GM12873 (cell line): ENCODE data around the gene GSE1.

Experiments used
- TF ChIP-seq, protein P1 (sequence below): IDR thresholded peaks from 2 replicates; pipeline ENCODE4 v1.5.1; 2012; ENCODE audit warnings: low read depth, mild to moderate bottlenecking, moderate library complexity, low read length, control low read depth; ENCODE audit not compliant: insufficient read depth; ENCODE audit errors: missing control alignments

Gene GSE1

DNA sequence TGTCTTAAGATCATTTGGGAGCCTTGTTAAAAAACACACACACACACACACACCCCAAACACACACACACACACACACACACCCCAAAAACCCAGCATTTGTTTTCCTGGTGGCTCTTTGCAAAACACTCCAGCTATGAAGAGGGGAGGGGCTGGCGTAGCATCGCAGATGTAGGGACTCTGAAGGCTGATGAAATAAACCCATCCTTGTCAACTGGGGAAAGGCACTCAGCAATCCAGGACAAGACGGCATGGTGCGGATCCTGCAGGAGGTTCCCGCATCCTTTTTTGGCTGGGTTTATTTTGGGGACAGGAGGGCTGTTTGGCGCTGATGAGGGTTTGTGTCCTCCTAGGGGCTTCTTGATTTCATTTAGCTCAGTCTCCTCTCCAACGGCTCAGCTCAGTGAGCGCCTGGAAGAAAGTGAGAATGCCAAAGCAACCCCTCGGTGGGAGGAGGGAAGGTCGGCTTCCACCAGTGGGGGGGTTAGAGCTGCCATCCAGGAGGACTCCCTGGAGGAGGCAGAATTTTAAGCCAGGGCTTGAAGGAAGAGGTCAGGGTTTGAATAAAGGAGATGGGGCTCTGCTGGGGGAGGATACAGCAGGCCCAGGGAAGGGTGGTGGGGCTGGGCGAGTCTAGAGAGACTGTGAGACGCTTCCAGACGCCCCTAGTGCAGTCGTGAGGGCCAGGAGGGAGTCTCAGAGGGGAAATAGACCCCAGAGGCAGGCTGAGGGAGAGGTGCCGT is 12.4 kb upstream of the GSE1 start:
- TF ChIP-seq, protein P1, sequence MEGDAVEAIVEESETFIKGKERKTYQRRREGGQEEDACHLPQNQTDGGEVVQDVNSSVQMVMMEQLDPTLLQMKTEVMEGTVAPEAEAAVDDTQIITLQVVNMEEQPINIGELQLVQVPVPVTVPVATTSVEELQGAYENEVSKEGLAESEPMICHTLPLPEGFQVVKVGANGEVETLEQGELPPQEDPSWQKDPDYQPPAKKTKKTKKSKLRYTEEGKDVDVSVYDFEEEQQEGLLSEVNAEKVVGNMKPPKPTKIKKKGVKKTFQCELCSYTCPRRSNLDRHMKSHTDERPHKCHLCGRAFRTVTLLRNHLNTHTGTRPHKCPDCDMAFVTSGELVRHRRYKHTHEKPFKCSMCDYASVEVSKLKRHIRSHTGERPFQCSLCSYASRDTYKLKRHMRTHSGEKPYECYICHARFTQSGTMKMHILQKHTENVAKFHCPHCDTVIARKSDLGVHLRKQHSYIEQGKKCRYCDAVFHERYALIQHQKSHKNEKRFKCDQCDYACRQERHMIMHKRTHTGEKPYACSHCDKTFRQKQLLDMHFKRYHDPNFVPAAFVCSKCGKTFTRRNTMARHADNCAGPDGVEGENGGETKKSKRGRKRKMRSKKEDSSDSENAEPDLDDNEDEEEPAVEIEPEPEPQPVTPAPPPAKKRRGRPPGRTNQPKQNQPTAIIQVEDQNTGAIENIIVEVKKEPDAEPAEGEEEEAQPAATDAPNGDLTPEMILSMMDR: no peak

DNA sequence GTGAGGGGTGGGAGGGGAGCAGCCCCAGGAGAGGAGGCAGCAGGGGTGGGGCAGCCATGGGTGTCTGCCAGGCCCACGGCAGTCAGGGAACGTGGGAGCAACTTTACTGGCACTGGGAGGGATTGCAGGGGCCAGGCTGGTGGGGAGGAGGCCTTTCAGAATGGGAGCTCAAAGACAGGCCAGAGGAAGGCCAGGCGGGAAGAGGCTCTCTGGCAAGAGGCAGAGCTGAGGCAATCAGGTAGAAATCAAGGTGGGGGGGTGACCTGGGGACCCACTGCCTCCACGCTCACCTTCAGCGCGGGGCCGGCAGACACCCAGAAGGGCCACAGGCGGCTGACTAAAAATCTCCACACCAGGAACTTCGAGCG is 11.9 kb upstream of the GSE1 start:
- TF ChIP-seq, protein P1: no peak

DNA sequence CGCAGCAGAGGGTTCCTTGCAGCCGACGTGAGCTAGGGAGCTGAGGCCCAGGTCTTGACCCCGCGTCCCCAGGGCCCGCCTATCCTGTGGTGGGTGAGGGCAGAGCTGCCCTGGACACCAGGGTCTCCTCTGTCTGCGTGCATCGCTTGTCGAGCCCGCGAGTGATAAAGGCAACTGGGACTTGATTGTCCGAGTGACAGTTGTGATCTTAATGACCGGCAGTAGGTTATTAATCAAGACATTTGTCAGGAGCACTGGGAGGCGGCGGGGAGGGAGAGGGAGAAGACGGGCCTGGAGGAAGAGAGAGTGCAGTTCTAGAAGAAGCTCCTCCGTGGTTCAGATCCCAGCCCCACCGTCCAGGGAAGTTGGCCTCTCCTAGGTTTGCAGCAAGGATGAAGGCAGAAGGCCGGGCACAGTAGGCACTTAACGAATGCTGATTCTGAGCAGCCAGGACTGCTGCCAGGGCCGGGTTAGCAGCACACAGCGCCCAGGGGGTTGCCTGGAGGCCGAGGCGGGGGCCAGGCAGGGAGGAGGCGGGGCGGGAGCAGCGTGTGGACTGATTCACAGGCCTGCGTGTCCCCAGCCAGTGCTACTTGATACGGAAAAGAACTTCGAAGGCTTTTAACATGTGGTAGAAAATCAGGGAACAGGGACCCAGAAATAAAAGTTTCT is 11.3 kb upstream of the GSE1 start:
- TF ChIP-seq, protein P1: no peak

DNA sequence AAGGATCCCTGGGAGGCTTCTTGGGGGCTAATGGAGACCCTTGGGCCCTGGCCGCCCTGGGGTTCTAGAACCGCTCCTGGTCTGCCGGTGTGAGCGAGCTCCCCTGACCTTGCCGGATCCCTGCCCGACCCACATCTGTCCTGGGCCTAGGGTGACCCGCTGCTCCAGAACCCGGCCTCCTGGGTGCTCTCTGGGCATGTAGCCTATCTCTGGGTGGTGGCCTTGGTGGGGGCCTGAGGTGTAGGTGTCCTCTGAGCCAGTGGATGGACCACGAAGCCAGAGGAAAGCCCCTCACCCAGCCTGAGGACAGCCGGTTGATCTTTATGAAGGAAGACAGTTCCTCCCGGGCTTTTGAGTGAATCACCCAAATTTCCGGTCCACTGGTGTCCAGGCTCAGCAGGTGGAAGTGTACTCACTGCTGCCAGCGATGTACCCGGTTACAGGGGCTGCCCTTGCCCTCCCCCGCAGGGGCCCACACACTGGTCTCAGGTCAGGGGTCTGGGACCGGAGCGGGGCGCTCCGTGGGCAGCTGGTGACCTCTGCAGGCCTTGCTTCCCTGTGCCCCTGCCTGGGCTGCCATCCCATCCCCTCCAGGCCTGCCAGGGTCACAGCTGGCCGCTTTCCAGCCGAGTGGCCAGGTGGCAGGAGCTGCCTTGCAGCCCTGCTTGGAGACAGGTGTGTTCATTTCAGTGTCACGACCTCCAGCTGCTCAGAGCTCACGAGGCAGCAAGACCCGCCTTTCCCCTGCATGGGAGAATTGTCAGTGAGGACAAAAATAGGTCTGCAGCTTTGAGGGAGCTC is 10.5 kb upstream of the GSE1 start:
- TF ChIP-seq, protein P1: no peak

DNA sequence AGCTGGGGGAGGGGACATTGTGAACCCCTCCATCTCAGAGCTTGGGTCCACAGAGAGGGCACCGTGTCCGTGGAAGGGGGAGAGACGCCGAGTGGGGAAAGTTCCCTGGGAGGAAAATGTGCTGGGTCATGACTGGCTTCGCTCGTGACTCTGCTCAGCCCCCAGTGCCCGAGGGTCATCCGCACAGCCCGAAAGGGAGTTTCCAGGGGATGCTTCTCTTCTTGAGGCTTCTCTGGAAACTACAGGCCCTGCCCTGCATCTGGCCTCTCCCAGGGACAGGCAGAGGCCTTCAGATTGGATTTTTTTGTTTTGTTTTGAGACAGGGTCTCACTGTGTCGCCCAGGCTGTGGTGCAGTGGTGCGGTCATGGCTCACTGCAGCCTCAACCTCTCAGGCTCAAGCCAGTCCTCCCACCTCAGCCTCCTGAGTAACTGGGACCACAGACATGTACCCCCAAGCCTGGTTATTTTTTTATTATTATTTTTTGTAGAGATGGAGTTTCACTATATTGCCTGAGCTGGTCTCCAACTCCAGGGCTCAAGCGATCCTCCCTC is 9.8 kb upstream of the GSE1 start:
- TF ChIP-seq, protein P1: no peak

DNA sequence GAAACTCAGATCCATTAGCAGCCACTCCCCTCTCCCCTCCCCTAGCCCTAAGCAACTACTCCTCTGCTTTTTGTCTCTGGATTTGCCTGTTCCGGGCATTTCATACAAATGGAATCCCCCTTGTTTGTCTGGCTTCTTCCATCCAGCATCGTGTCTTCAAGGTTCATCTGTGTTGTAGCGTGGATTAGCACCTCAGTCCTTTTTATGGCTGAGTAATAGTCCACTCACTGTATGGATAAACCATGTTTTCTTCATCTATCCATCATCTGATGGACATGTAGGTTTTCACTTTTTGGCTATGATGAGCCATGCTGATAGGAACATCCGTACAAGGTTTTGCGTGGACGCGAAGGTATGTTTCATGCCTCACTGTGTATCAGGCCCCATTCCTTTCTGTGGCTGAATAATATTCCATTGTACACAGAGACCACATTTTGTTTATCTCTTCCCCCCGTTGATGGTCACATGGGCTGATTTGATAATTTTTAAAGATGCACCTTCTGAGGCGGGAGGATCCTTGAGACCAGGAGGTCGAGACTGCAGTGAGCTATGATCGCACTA is 8.9 kb upstream of the GSE1 start:
- TF ChIP-seq, protein P1: no peak
